Activated T-helper 2 cell treated with anti-CD3 and anti-CD28 coated beads, Interferon-gamma antibody, Interleukin-2, Interleukin-4, amounts not matched to agents 10 μg/mL and 5 μg/mL and 100 μg/mL, durations not matched to agents 14 hours and 24 hours and 36 hours (primary cell): ENCODE results near the gene BEAN1. TPM values are rescaled to one million over a fixed set of nuclear protein-coding genes. Genes with fewer than 3 reads are reported as not detected.
"Not testable (repeated sequence)": the region's sequence is repeated elsewhere in the genome, so short reads cannot be mapped to it uniquely, and the experiment has no call there.

Experiments
- DNase-seq: peaks from one replicate; pipeline ENCODE4 v3.0.0; 2021; ENCODE audit warnings: low spot score
- H3K27ac Mint-ChIP-seq: one replicate; pipeline ENCODE4 v1.8.0; 2021; ENCODE audit warnings: mixed read lengths
- H3K27me3 Mint-ChIP-seq: one replicate; pipeline ENCODE4 v1.8.0; 2021; ENCODE audit warnings: low read depth, mixed read lengths
- H3K36me3 Mint-ChIP-seq: one replicate; pipeline ENCODE4 v1.8.0; 2021; ENCODE audit warnings: low read depth, mixed read lengths
- H3K4me1 Mint-ChIP-seq: one replicate; pipeline ENCODE4 v1.8.0; 2021; ENCODE audit warnings: low read depth, mixed read lengths
- H3K4me3 Mint-ChIP-seq: one replicate; pipeline ENCODE4 v1.8.0; 2021; ENCODE audit warnings: low read depth, mild to moderate bottlenecking, moderate library complexity, mixed read lengths
- H3K9me3 Mint-ChIP-seq: one replicate; pipeline ENCODE4 v1.8.0; 2021; ENCODE audit warnings: mixed read lengths
- intact Hi-C: fragments of 100-400 bp; cut with micrococcal nuclease; formaldehyde crosslinking; loops from one replicate; pipeline ENCODE4 v1.15.1; 2023
- total RNA-seq: library from RNA; stranded (reverse); gene quantifications from 2 replicates; pipeline ENCODE4 v1.2.3, GENCODE V29; 2022

Gene BEAN1
- total RNA-seq, 1 donor from 2014 or later = not detected

DNA sequence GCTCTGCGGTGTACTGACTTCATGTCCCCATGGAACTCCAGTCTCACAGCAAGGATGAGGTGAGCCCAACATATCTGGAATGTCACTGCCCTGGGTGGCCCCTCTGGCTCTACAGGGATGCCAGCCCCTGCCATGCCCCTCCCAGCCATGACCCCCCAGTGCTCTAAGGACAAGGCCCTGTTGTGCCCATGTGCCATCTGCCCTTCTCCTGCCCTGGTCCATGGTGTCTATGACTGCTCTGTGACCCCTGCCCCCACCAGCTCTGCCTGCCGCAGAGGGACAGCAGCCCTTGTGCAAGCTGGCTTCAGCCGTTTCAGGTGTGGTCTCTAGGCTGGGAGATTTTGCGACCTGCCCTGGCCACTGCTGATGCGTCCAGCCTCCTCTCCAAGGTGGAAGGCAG is 82.5 kb downstream of the BEAN1 start:
- no peak for DNase-seq
- peaks cover 5% of the 10 kb centered on the region for H3K36me3 Mint-ChIP-seq
- no peaks in the 10 kb centered on the region for H3K27me3 Mint-ChIP-seq

DNA sequence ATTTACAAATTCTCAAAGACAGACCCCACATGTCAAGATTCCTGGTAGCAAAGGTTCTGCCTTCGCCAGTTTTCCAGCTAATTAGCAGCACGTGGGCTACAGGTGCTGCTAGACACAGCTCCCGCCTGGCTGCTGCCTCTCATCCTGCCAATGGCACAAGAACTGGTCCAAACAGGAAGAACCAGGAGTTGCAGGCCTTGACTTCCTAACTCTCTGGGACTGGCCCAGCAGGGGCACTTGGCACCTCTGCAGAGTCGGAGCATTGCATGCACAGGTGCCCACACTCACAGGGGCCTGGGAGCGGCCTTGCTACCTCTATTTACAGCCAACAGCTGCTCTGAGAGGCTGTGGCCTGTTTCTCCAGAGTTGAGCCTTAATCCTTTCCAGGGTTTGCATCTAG is 83.2 kb downstream of the BEAN1 start:
- H3K4me1 Mint-ChIP-seq = peaks cover 4% of the 10 kb centered on the region
- H3K9me3 Mint-ChIP-seq = no peaks in the 10 kb centered on the region
- H3K4me3 Mint-ChIP-seq = no peak overlapping the region
- intact Hi-C loops = no loop called here
- H3K27ac Mint-ChIP-seq = no peak overlapping the region
- peaks cover 5% of the 10 kb centered on the region for H3K36me3 Mint-ChIP-seq
- H3K27me3 Mint-ChIP-seq = no peaks in the 10 kb centered on the region
- DNase-seq = no peak

More for the DNA sequence above, 82.5 kb downstream of the BEAN1 start:
- intact Hi-C loops = no loop called here
- Mint-ChIP-seq H3K4me3 (no peak overlapping the region), H3K27ac (no peak overlapping the region), H3K9me3 (no peaks in the 10 kb centered on the region), H3K4me1 (peaks cover 2% of the 10 kb centered on the region)

DNA sequence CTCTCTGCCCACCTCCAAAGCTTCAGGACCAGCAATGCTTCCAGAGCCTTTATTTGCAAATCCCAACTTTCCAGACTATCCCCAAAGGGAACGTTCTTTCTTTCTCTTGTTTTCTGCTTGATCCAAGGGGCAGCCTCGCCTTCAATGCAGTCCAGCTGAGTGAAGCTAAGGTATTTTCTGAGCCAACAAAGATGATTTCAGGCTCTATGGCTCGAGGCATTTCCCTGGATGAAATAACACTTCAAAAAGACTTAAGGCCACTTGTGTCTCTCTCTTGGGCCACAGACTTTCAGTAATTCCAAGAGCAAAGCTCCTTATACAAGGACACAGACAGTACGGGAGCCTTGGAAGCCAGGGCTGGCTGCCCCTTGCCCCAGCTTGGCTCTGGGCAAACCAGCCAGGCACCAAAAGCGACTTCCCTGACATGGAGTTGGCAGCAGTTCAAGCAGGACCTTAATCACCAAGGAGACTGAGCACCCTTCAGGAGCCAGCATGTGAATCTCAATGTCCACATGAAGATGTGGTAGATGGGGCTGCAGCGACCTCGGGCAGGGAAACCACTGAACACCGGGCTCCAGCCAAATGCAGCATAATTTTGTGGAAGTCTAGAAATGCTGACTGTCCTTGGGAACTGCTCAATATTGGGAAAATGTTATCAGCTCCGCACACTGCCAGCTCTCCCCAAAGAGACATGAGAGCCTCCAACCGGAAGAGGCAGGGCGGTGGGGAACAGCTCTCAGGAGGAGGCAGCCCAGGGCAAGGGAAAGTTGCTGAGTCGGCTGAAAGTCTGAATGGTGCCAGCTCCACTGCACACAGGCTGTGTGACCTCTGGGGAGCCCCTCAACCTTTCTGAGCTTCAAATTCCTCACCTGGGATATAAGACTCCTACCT is 83.9 kb downstream of the BEAN1 start:
- peaks cover 5% of the 10 kb centered on the region for H3K36me3 Mint-ChIP-seq
- H3K27ac Mint-ChIP-seq = no peak overlapping the region
- no peak overlapping the region for H3K4me3 Mint-ChIP-seq
- DNase-seq = no peak
- H3K4me1 Mint-ChIP-seq = peaks cover 11% of the 10 kb centered on the region
- no peaks in the 10 kb centered on the region for H3K27me3 Mint-ChIP-seq
- H3K9me3 Mint-ChIP-seq = no peaks in the 10 kb centered on the region
- intact Hi-C loops = no loop called here

DNA sequence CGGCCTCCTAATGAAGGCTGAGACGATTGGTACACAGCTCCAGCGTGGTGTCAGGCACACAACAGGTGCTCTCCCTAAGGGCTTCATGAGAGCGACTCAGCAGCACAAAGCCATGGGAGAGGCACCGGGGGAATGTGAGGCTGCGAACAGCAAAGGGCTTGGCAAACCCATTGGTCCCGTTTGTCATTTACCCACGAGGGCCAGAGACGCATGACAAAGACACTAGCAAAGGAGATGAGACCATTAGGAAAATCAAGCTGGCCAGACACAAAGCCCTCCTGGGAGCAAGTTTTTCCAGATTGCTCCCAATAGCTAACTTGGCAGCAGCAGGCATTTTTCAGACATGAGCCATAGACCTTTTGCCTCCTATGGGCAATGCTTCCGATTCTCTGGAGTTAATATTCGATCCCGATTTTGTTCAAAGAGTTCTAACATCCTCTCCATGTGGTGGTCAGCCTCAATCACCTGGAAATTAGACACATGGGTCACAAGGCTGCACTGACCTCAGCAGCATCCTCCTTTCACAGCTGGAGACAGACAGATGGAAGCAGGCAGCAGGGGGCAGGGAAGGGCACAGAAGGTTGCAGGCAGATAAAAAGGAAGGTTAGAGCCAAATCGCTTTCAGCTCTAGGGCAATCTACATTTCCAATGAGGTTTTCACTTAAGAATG is 84.6 kb downstream of the BEAN1 start:
- H3K4me3 Mint-ChIP-seq = no peak overlapping the region
- no peaks in the 10 kb centered on the region for H3K9me3 Mint-ChIP-seq
- DNase-seq = no peak
- H3K36me3 Mint-ChIP-seq = peaks cover 10% of the 10 kb centered on the region
- H3K27ac Mint-ChIP-seq = no peak overlapping the region
- peaks cover 18% of the 10 kb centered on the region for H3K4me1 Mint-ChIP-seq
- intact Hi-C loops = no loop called here
- H3K27me3 Mint-ChIP-seq = no peaks in the 10 kb centered on the region

DNA sequence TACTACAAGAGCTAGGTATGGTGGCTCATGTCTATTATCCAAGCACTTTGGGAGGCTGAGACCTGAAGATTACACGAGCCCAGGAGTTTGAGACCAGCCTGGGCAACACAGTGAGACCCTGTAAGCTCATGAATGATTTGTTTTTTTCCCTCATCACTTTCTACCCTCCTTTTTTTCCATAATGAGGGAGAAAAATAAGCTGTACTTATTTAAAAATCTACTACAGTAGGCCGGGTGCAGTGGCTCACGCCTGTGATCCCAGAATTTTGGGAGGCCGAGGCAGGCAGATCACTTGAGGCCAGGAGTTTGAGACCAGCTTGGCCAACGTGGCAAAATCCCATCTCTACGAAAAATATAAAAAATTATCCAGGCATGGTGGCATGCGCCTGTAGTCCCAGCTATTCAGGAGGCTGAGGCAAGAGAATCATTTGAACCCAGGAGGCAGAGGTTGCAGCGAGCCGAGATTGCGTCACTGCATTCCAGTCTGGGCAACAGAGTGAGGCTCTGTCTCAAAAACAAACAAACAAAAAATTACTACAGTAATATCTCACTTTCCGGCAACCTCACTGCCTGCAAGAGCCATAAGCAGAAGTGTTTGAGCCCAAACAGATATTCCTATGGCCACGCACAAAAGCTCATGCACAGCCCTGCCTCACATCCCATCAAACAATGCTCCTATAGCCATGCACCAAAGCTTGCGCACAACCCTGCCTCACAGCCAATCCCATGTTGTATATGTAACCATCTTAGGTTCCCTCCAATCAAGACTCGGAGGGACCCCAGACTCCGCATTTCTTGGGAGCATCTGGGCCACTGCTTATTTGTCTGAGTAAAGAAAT is 85.4 kb downstream of the BEAN1 start:
- Mint-ChIP-seq H3K4me3 (no peak overlapping the region), H3K4me1 (peaks cover 25% of the 10 kb centered on the region), H3K36me3 (peaks cover 10% of the 10 kb centered on the region), H3K27me3 (no peaks in the 10 kb centered on the region), H3K27ac (no peak overlapping the region), H3K9me3 (no peaks in the 10 kb centered on the region)
- no peak for DNase-seq
- intact Hi-C loops = no loop called here

DNA sequence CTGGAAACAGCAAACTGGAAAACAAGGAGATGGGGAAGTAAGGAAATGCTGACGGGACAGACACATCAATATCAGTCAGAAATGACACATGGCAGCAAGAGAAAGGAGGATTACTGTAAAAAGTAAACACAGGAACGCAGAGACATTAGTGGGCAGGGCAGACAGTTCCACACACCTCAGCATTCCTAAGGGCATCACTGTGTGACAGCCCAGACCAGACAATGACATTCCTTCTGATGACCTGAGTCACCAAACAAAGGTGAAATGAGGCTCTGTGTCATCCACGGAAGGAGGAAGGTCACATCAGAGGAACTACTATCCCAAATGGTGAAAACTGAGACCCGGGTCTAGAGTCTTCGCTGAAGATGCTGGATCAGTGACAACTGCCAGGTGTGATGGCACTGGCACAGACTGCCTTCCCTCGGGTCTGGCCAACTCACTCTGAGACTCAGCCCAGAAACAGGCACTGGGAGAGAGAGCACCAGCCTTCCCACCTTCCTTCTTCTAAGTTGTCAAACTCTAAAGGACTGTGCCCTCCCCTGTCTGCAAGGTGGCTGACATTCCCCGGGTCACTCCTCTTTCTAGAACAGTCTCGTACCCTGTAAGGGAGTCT is 86.1 kb downstream of the BEAN1 start:
- Mint-ChIP-seq H3K4me3 (no peak overlapping the region), H3K4me1 (peaks cover 31% of the 10 kb centered on the region), H3K9me3 (no peaks in the 10 kb centered on the region), H3K27ac (no peak overlapping the region), H3K36me3 (peaks cover 12% of the 10 kb centered on the region), H3K27me3 (no peaks in the 10 kb centered on the region)
- no peak for DNase-seq
- intact Hi-C loops = no loop called here

DNA sequence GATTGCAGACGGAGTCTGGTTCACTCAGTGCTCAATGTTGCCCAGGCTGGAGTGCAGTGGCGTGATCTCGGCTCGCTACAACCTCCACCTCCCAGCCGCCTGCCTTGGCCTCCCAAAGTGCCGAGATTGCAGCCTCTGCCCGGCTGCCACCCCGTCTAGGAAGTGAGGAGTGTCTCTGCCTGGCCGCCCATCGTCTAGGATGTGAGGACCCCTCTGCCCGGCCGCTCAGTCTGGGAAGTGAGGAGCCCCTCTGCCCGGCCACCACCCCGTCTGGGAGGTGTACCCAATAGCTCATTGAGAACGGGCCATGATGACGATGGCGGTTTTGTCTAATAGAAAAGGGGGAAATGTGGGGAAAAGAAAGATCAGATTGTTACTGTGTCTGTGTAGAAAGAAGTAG is 87.3 kb downstream of the BEAN1 start:
- intact Hi-C loops, DNase-seq, H3K9me3 Mint-ChIP-seq, H3K27me3 Mint-ChIP-seq, H3K4me3 Mint-ChIP-seq, H3K27ac Mint-ChIP-seq: not testable (repeated sequence)
- peaks cover 15% of the 10 kb centered on the region for H3K36me3 Mint-ChIP-seq
- peaks cover 36% of the 10 kb centered on the region for H3K4me1 Mint-ChIP-seq

DNA sequence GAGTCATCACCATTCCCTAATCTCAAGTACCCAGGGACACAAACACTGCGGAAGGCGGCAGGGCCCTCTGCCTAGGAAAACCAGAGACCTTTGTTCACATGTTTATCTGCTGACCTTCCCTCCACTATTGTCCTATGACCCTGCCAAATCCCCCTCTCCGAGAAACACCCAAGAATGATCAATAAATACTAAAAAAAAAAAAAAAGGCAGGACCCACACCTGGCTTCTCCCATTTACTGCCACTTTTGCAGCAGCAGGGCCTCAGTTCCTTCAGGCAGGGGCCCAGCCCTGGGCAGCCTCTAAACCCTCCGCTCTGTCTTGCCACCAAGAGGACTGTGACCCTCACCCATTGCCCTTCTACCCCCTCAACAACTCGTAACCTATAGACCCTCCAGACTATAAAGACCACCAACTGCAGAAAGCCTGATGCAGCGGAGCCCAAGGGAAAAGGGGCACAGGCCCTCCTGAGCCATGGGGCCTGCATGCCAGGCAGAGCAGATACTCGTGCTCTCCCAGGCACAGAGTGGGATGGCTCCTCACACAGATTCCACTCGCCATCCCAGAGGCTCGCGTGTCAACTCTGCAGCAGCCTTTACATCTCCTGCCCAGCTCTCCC is 88.0 kb downstream of the BEAN1 start:
- Mint-ChIP-seq H3K36me3 (peaks cover 15% of the 10 kb centered on the region), H3K4me1 (peaks cover 43% of the 10 kb centered on the region)
- H3K27me3 Mint-ChIP-seq, H3K27ac Mint-ChIP-seq, intact Hi-C loops, DNase-seq, H3K9me3 Mint-ChIP-seq, H3K4me3 Mint-ChIP-seq: not testable (repeated sequence)

DNA sequence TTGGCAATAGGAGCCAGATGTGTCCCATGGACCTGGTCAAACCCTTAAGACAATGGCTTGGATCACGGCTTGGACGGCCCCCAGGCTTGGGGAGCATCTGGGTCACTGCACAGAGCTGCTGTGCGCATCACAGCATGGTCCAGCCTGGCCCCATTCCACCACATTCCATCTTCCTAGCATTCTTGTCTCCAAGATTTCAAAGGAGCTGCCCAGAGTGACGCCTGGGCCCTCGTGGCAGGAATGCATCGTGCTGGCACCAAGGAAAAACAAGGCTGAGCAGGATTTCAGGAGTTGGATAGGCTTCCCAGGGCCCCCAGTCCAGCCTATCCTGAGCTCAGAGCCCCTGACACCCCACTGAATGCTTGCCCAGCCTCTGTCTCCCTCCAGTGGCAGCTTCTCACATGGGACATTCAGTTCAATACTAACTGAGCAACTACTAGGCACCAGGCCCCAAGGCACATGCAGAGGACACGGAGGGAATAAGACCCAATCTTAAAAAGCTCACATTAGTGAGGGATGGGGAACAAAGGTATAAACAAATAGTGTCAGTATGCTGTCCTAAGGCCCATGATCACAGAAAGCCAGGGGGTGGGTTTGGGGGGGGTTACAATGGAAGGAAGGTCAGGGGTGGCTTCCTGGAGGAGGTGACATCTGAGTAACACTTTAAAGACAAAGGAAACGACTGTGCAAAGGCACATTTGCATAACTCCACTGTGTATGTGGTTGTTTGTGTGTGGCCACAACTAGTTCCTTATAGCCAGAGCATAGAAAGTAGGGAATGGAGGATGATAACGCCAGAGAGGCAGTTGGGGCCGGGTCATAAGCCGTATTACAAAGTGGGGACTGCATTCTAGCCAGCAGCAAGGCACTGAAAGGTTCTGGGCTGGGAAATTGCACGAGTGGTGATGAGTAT is 88.8 kb downstream of the BEAN1 start:
- peaks cover 15% of the 10 kb centered on the region for H3K36me3 Mint-ChIP-seq
- peak overlapping the region; percentile 99 for H3K27ac Mint-ChIP-seq
- intact Hi-C loops = loop anchor here (1.0 to 2.0 kb wide), 3 partner anchors 37 to 88 kb away; partner anchors contain the start of gene CMTM3
- DNase-seq = no peak
- no peaks in the 10 kb centered on the region for H3K27me3 Mint-ChIP-seq
- H3K4me3 Mint-ChIP-seq = peak overlapping the region; percentile 82
- no peaks in the 10 kb centered on the region for H3K9me3 Mint-ChIP-seq
- peaks cover 51% of the 10 kb centered on the region for H3K4me1 Mint-ChIP-seq

DNA sequence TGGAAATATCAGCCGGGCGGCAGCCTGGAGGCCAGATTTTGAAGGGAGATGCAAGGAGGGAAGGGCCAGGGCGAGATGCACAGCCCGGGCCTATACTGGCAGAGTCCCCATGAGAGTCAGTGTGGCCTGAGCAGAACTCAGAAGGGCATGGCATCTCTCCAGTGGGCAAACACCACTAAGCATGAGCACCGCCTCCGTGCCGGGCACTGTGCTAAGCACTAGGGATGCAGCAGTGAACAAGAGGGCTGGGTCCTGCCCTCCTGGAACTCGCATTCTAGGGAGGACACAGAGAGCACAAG is 89.4 kb downstream of the BEAN1 start:
- intact Hi-C loops = loop anchor here (1.0 to 2.0 kb wide), 3 partner anchors 38 to 88 kb away; partner anchors contain the start of gene CMTM3
- H3K9me3 Mint-ChIP-seq = no peaks in the 10 kb centered on the region
- H3K4me3 Mint-ChIP-seq = peak overlapping the region; percentile 82
- H3K4me1 Mint-ChIP-seq = peaks cover 55% of the 10 kb centered on the region
- H3K36me3 Mint-ChIP-seq = peaks cover 15% of the 10 kb centered on the region
- peak overlapping the region; percentile 99 for H3K27ac Mint-ChIP-seq
- H3K27me3 Mint-ChIP-seq = no peaks in the 10 kb centered on the region
- DNase-seq = no peak

DNA sequence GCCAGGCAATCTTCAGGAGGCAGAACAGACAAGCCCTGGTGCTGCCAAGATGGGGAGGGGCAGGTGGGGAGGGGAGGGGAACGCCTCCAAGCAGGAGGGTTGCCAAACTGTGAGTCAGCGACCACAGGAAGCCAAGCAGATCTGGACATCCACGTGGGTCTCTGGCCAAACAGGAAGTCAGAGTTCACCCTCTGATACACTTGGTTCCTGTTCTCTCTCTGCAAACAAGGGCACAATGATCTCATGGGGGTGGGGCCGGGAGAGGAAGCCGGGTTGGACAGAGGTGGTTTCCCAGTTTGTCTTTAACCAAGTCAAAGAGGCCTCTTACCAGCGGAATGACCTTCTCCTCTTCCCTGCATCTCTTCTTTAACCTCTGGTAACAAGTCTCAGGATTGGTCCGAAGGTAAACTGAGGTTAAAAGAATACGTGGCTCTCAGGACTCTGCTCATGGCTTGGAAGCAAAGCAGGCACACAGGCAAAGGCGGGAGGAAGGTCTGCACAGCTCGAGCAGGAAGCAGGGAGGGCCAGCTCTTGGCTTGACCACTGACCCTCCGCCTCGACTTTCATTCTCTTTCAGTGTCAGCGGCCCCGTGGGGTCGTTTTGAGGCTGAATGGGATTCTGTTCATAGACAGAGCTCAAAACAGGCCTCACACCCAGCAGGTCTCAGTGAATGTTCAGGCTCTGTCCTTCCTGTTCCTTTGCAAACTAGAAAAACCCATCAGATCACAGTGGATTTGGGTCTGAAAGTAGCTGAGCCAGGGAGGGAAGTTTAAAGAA is 89.9 kb downstream of the BEAN1 start:
- no peaks in the 10 kb centered on the region for H3K27me3 Mint-ChIP-seq
- peaks cover 13% of the 10 kb centered on the region for H3K36me3 Mint-ChIP-seq
- intact Hi-C loops = loop anchor here (1.0 to 2.0 kb wide), 4 partner anchors 35 to 87 kb away; partner anchors contain the start of genes CKLF and CMTM3
- peak overlapping the region; percentile 82 for H3K4me3 Mint-ChIP-seq
- peak; percentile 75 for DNase-seq
- H3K9me3 Mint-ChIP-seq = no peaks in the 10 kb centered on the region
- H3K27ac Mint-ChIP-seq = peak overlapping the region; percentile 99
- H3K4me1 Mint-ChIP-seq = peaks cover 59% of the 10 kb centered on the region
